ENCODE measurements around the gene KDM2B. TPM values are rescaled to one million over a fixed set of nuclear protein-coding genes. Genes with fewer than 3 reads are reported as not detected.
"Not testable (repeated sequence)": the region's sequence is repeated elsewhere in the genome, so short reads cannot be mapped to it uniquely, and the experiment has no call there.

The KDM2B gene
- polyA plus RNA-seq, 2 donors = 15.7 to 23.5 TPM

- WGBS, 2 donors = 73 to 81% methylated on average over 4 of the region's 4 CpGs
- H3K27me3 ChIP-seq (ENCODE audit: control insufficient read depth in 1 of 2, insufficient read depth in 2 of 2, low read length in 2 of 2) = no peaks in the 10 kb centered on the region
Observed at GRCh38 chr12:121592320-121592719, 11.5 kb upstream of the KDM2B start.

GRCh38 chr12:121590476-121591143 is 9.8 kb upstream of the KDM2B start:
- Histone ChIP-seq H3K4me1 (ENCODE audit: control insufficient read depth in 2 of 2, insufficient read depth in 2 of 2, low read length in 1 of 2) (no peaks in the 10 kb centered on the region), H3K4me3 (ENCODE audit: low read depth in 1 of 2, low read length in 2 of 2) (no peak overlapping the region), H3K9me3 (ENCODE audit: control insufficient read depth in 2 of 2, insufficient read depth in 1 of 2, low read depth in 1 of 2, low read length in 1 of 2) (no peaks in the 10 kb centered on the region), H3K36me3 (ENCODE audit: control insufficient read depth in 2 of 2, insufficient read depth in 2 of 2, low read length in 1 of 2) (no peaks in the 10 kb centered on the region), H3K27ac (ENCODE audit: low read depth in 2 of 2, low read length in 1 of 2) (peak overlapping the region; percentile 77 to 93), H3K27me3 (ENCODE audit: control insufficient read depth in 1 of 2, insufficient read depth in 2 of 2, low read length in 2 of 2) (no peaks in the 10 kb centered on the region)
- 23 to 28% methylated on average over 10 of the region's 10 CpGs for WGBS, 2 donors

More at GRCh38 chr12:121592320-121592719, 11.5 kb upstream of the KDM2B start:
- Histone ChIP-seq H3K27ac (ENCODE audit: low read depth in 2 of 2, low read length in 1 of 2) (no peak overlapping the region), H3K4me3 (ENCODE audit: low read depth in 1 of 2, low read length in 2 of 2) (no peak overlapping the region), H3K9me3 (ENCODE audit: control insufficient read depth in 2 of 2, insufficient read depth in 1 of 2, low read depth in 1 of 2, low read length in 1 of 2) (no peaks in the 10 kb centered on the region), H3K4me1 (ENCODE audit: control insufficient read depth in 2 of 2, insufficient read depth in 2 of 2, low read length in 1 of 2) (no peaks in the 10 kb centered on the region), H3K36me3 (ENCODE audit: control insufficient read depth in 2 of 2, insufficient read depth in 2 of 2, low read length in 1 of 2) (no peaks in the 10 kb centered on the region)

GRCh38 chr12:121584885-121585284 is 4.1 kb upstream of the KDM2B start:
- H3K36me3 ChIP-seq (ENCODE audit: control insufficient read depth in 2 of 2, insufficient read depth in 2 of 2, low read length in 1 of 2); H3K4me1 ChIP-seq (ENCODE audit: control insufficient read depth in 2 of 2, insufficient read depth in 2 of 2, low read length in 1 of 2); H3K27me3 ChIP-seq (ENCODE audit: control insufficient read depth in 1 of 2, insufficient read depth in 2 of 2, low read length in 2 of 2); H3K9me3 ChIP-seq (ENCODE audit: control insufficient read depth in 2 of 2, insufficient read depth in 1 of 2, low read depth in 1 of 2, low read length in 1 of 2); H3K4me3 ChIP-seq (ENCODE audit: low read depth in 1 of 2, low read length in 2 of 2); H3K27ac ChIP-seq (ENCODE audit: low read depth in 2 of 2, low read length in 1 of 2): not testable (repeated sequence)
- WGBS, 2 donors = 97% methylated on average over 6 of the region's 6 CpGs

DNA sequence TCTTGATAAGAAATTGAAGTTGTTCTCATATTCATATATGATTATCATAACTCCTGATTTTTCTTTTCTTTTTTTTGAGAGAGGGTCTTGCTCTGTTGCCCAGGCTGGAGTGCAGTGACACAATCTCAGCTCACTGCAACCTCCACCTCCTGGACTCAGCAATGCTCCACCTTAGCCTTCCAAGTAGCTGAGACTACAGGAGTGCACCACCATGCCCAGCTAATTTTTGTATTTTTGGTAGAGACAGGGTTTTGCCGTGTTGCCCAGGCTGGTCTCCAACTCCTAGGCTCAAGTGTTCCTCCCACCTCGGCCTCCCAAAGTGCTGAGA is 2.5 kb upstream of the KDM2B start:
- not testable (repeated sequence) for H3K4me1 ChIP-seq (ENCODE audit: control insufficient read depth in 2 of 2, insufficient read depth in 2 of 2, low read length in 1 of 2); H3K4me3 ChIP-seq (ENCODE audit: low read depth in 1 of 2, low read length in 2 of 2); H3K9me3 ChIP-seq (ENCODE audit: control insufficient read depth in 2 of 2, insufficient read depth in 1 of 2, low read depth in 1 of 2, low read length in 1 of 2); H3K36me3 ChIP-seq (ENCODE audit: control insufficient read depth in 2 of 2, insufficient read depth in 2 of 2, low read length in 1 of 2); H3K27me3 ChIP-seq (ENCODE audit: control insufficient read depth in 1 of 2, insufficient read depth in 2 of 2, low read length in 2 of 2); H3K27ac ChIP-seq (ENCODE audit: low read depth in 2 of 2, low read length in 1 of 2)
- WGBS, 2 donors = 83 to 87% methylated on average over 2 of the region's 2 CpGs

- Histone ChIP-seq H3K27me3 (ENCODE audit: control insufficient read depth in 1 of 2, insufficient read depth in 2 of 2, low read length in 2 of 2) (no peaks in the 10 kb centered on the region), H3K4me3 (ENCODE audit: low read depth in 1 of 2, low read length in 2 of 2) (no peak overlapping the region), H3K27ac (ENCODE audit: low read depth in 2 of 2, low read length in 1 of 2) (peak overlapping the region; percentile 38 to 50), H3K36me3 (ENCODE audit: control insufficient read depth in 2 of 2, insufficient read depth in 2 of 2, low read length in 1 of 2) (no peaks in the 10 kb centered on the region), H3K9me3 (ENCODE audit: control insufficient read depth in 2 of 2, insufficient read depth in 1 of 2, low read depth in 1 of 2, low read length in 1 of 2) (no peaks in the 10 kb centered on the region), H3K4me1 (ENCODE audit: control insufficient read depth in 2 of 2, insufficient read depth in 2 of 2, low read length in 1 of 2) (peaks cover 3 to 5% of the 10 kb centered on the region in 2 donors)
- WGBS, 2 donors = 58 to 59% methylated on average over 13 of the region's 13 CpGs
Observed at GRCh38 chr12:121582583-121583333, 1.9 kb upstream of the KDM2B start.

GRCh38 chr12:121581686-121582429 is 1.0 kb upstream of the KDM2B start:
- H3K4me1 ChIP-seq (ENCODE audit: control insufficient read depth in 2 of 2, insufficient read depth in 2 of 2, low read length in 1 of 2) = peaks cover 3 to 5% of the 10 kb centered on the region in 2 donors
- no peaks in the 10 kb centered on the region for H3K27me3 ChIP-seq (ENCODE audit: control insufficient read depth in 1 of 2, insufficient read depth in 2 of 2, low read length in 2 of 2)
- peak overlapping the region; percentile 63 to 68 for H3K27ac ChIP-seq (ENCODE audit: low read depth in 2 of 2, low read length in 1 of 2)
- 34 to 36% methylated on average over 17 of the region's 17 CpGs for WGBS, 2 donors
- no peaks in the 10 kb centered on the region for H3K36me3 ChIP-seq (ENCODE audit: control insufficient read depth in 2 of 2, insufficient read depth in 2 of 2, low read length in 1 of 2)
- no peaks in the 10 kb centered on the region for H3K9me3 ChIP-seq (ENCODE audit: control insufficient read depth in 2 of 2, insufficient read depth in 1 of 2, low read depth in 1 of 2, low read length in 1 of 2)
- H3K4me3 ChIP-seq (ENCODE audit: low read depth in 1 of 2, low read length in 2 of 2) = no peak overlapping the region

GRCh38 chr12:121579981-121580868 is 598 bp downstream of the KDM2B start:
- peak overlapping the region; percentile 78 to 87 for H3K27ac ChIP-seq (ENCODE audit: low read depth in 2 of 2, low read length in 1 of 2)
- no peaks in the 10 kb centered on the region for H3K36me3 ChIP-seq (ENCODE audit: control insufficient read depth in 2 of 2, insufficient read depth in 2 of 2, low read length in 1 of 2)
- H3K9me3 ChIP-seq (ENCODE audit: control insufficient read depth in 2 of 2, insufficient read depth in 1 of 2, low read depth in 1 of 2, low read length in 1 of 2) = no peaks in the 10 kb centered on the region
- H3K4me3 ChIP-seq (ENCODE audit: low read depth in 1 of 2, low read length in 2 of 2) = peak overlapping the region; percentile 47 to 73
- no peaks in the 10 kb centered on the region for H3K27me3 ChIP-seq (ENCODE audit: control insufficient read depth in 1 of 2, insufficient read depth in 2 of 2, low read length in 2 of 2)
- WGBS, 2 donors = 0% methylated on average over 38 to 54 of the region's 54 CpGs
- H3K4me1 ChIP-seq (ENCODE audit: control insufficient read depth in 2 of 2, insufficient read depth in 2 of 2, low read length in 1 of 2) = peaks cover 3 to 5% of the 10 kb centered on the region in 2 donors

- H3K27ac ChIP-seq (ENCODE audit: low read depth in 2 of 2, low read length in 1 of 2) = peak overlapping the region; percentile 48 to 71
- peaks cover 3 to 5% of the 10 kb centered on the region in 2 donors for H3K4me1 ChIP-seq (ENCODE audit: control insufficient read depth in 2 of 2, insufficient read depth in 2 of 2, low read length in 1 of 2)
- H3K9me3 ChIP-seq (ENCODE audit: control insufficient read depth in 2 of 2, insufficient read depth in 1 of 2, low read depth in 1 of 2, low read length in 1 of 2) = no peaks in the 10 kb centered on the region
- peaks cover 0 to 2% of the 10 kb centered on the region in 2 donors for H3K36me3 ChIP-seq (ENCODE audit: control insufficient read depth in 2 of 2, insufficient read depth in 2 of 2, low read length in 1 of 2)
- H3K27me3 ChIP-seq (ENCODE audit: control insufficient read depth in 1 of 2, insufficient read depth in 2 of 2, low read length in 2 of 2) = no peaks in the 10 kb centered on the region
- peak overlapping the region; percentile 57 to 73 for H3K4me3 ChIP-seq (ENCODE audit: low read depth in 1 of 2, low read length in 2 of 2)
- 0 to 1% methylated on average over 41 to 53 of the region's 53 CpGs for WGBS, 2 donors
Observed at GRCh38 chr12:121579190-121579791, 1.5 kb downstream of the KDM2B start.
